A549 (cell line): Measurements from ENCODE around the gene CBFA2T3.

Experiments
- BHLHE40 ChIP-seq: IDR thresholded peaks from 2 replicates; pipeline ENCODE4 v1.6.1; 2012; ENCODE audit warnings: low read depth, low read length, inconsistent platforms
- CHD4 ChIP-seq: fragments of 200-600 bp; sonication (generic); IDR thresholded peaks from 2 replicates; pipeline ENCODE4 v1.6.1; 2016; ENCODE audit warnings: antibody characterized with exemption, mild to moderate bottlenecking, borderline replicate concordance
- CTCF ChIP-seq: fragments of >200 bp; sonication (Bioruptor Twin); formaldehyde crosslinking; IDR thresholded peaks from 3 replicates; pipeline ENCODE4 v1.5.1; 2016
- E2F6 ChIP-seq: IDR thresholded peaks from 2 replicates; pipeline ENCODE4 v1.6.1; 2012; ENCODE audit warnings: low read depth, borderline replicate concordance
- EP300 ChIP-seq, 2 experiments: fragments of >200 bp; sonication (Bioruptor Twin); formaldehyde crosslinking; IDR thresholded peaks; 2 replicates in 1 of 2; 3 replicates in 1 of 2; pipeline ENCODE4 v1.6.1; 2016 to 2017
- ESRRA ChIP-seq: fragments of 150-350 bp; IDR thresholded peaks from 2 replicates; pipeline ENCODE4 v1.6.1; 2014; ENCODE audit warnings: mild to moderate bottlenecking, low read length, borderline replicate concordance
- JUN ChIP-seq, 2 experiments: fragments of >200 bp; sonication (Bioruptor Twin); formaldehyde crosslinking; IDR thresholded peaks; 2 replicates in 1 of 2; 3 replicates in 1 of 2; pipeline ENCODE4 v1.6.1; 2016 to 2017
- MAFK ChIP-seq: fragments of 450-650 bp; IDR thresholded peaks from 2 replicates; pipeline ENCODE4 v1.6.1; 2014; ENCODE audit not compliant: partially characterized antibody
- MYC ChIP-seq: IDR thresholded peaks from 2 replicates; pipeline ENCODE4 v1.6.1; 2012; ENCODE audit warnings: mild to moderate bottlenecking, inconsistent platforms, low read length, improper control_type of control experiment, borderline replicate concordance
- POLR2A ChIP-seq: IDR thresholded peaks from 2 replicates; pipeline ENCODE4 v1.6.1; 2012; ENCODE audit warnings: mild to moderate bottlenecking, low read length
- RFX5 ChIP-seq: fragments of 450-650 bp; IDR thresholded peaks from 2 replicates; pipeline ENCODE4 v1.7.1; 2014; ENCODE audit warnings: antibody characterized with exemption, mild to moderate bottlenecking, moderate library complexity
- SREBF2 ChIP-seq: fragments of 450-650 bp; IDR thresholded peaks from 2 replicates; pipeline ENCODE4 v1.6.1; 2014; ENCODE audit warnings: mild to moderate bottlenecking, moderate library complexity
- ZNF302 ChIP-seq: fragments of 250-450 bp; sonication (Bioruptor Pico); IDR thresholded peaks from 2 replicates; pipeline ENCODE4 v1.9.0; 2021; ENCODE audit warnings: inconsistent platforms, mild to moderate bottlenecking, moderate library complexity
- TF ChIP-seq, protein P1 (sequence below): fragments of 450-650 bp; IDR thresholded peaks from 2 replicates; pipeline ENCODE4 v1.6.1; 2014; ENCODE audit warnings: antibody characterized with exemption

DNA sequence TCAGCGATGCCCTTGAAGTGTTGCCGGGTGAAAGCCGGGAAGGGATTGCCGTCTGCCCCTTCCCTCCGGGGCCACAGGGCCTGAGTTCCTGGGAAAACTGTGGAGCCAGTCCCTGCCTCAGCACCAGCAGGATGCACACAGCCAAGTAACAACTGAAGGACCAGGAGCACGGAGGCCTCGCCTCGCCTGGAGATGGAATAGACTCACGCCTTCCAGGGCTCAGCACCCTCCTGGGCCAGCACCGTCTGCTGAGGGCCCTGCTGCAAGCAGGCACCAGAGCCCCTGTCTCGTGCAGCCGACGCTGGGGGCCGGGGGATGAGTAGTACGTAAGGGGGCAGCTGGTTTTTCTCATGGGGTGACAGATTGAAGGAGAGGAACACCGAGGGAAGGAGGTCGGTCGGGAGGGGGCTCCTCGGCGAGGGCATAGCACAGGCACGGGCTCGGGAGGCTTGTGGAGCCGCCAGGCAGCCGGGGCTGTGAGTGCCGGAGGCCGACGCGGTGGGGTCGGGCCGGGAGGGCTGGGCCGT, 6.4 kb downstream of the CBFA2T3 start:
- TF ChIP-seq MAFK (no peak), JUN (IDR thresholded peaks at IDR 0.05) (no peak), MYC (no peak), EP300 (IDR thresholded peaks at IDR 0.05) (no peak), CHD4 (no peak), ZNF302 (no peak), CTCF (no peak), SREBF2 (no peak), POLR2A (no peak), E2F6 (no peak), RFX5 (no peak), BHLHE40 (no peak), ESRRA (no peak)
- TF ChIP-seq, protein P1, sequence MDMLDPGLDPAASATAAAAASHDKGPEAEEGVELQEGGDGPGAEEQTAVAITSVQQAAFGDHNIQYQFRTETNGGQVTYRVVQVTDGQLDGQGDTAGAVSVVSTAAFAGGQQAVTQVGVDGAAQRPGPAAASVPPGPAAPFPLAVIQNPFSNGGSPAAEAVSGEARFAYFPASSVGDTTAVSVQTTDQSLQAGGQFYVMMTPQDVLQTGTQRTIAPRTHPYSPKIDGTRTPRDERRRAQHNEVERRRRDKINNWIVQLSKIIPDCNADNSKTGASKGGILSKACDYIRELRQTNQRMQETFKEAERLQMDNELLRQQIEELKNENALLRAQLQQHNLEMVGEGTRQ = no peak
